SK-N-SH (cell line): ENCODE results near the gene EPB41L4A.

Experiments used
- MEF2A ChIP-seq: IDR thresholded peaks from 2 replicates; pipeline ENCODE4 v1.4.0; 2012; ENCODE audit warnings: low read depth, borderline replicate concordance
- POLR2AphosphoS5 ChIP-seq: IDR thresholded peaks from 2 replicates; pipeline ENCODE4 v1.6.1; 2012; ENCODE audit warnings: low read depth, low read length
- SMC3 ChIP-seq: IDR thresholded peaks from 2 replicates; pipeline ENCODE4 v1.6.1; 2012; ENCODE audit warnings: low read depth, low read length, improper control_type of control experiment
- USF2 ChIP-seq: fragments of 150-350 bp; IDR thresholded peaks from 2 replicates; pipeline ENCODE4 v1.6.1; 2017; ENCODE audit warnings: antibody characterized with exemption, low read length, low read depth, borderline replicate concordance
- TF ChIP-seq, protein P1 (sequence below): fragments of 200-600 bp; sonication (generic); IDR thresholded peaks from 2 replicates; pipeline ENCODE4 v1.6.1; 2017; ENCODE audit warnings: antibody characterized with exemption, mild to moderate bottlenecking, moderate library complexity
- TF ChIP-seq, protein P2 (sequence below): IDR thresholded peaks from 2 replicates; pipeline ENCODE4 v1.6.1; 2012; ENCODE audit warnings: mild to moderate bottlenecking, low read depth, low read length, moderate library complexity

DNA sequence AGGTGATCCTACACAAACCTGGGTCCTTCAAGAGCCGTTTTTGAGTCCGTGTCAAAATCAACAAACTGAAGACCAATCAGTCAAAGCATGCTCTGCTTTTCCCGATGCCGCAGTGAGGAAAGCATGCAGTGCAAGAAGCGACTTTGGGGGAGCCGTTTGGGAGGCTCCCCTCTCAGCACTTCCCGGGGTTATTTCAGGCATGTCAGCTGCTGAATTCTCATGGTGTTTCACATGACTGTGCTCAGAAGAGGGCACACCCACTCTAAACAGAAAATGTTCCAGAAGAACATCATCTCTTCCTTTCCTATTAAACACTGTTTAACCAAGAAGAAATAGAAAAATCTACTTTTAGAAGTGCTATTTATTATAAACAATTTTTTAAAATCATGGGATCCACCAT is 125.5 kb downstream of the EPB41L4A start:
- TF ChIP-seq, protein P1, sequence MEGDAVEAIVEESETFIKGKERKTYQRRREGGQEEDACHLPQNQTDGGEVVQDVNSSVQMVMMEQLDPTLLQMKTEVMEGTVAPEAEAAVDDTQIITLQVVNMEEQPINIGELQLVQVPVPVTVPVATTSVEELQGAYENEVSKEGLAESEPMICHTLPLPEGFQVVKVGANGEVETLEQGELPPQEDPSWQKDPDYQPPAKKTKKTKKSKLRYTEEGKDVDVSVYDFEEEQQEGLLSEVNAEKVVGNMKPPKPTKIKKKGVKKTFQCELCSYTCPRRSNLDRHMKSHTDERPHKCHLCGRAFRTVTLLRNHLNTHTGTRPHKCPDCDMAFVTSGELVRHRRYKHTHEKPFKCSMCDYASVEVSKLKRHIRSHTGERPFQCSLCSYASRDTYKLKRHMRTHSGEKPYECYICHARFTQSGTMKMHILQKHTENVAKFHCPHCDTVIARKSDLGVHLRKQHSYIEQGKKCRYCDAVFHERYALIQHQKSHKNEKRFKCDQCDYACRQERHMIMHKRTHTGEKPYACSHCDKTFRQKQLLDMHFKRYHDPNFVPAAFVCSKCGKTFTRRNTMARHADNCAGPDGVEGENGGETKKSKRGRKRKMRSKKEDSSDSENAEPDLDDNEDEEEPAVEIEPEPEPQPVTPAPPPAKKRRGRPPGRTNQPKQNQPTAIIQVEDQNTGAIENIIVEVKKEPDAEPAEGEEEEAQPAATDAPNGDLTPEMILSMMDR = no peak
- TF ChIP-seq POLR2AphosphoS5 (no peak), MEF2A (no peak), SMC3 (no peak), USF2 (no peak)
- TF ChIP-seq, protein P2, sequence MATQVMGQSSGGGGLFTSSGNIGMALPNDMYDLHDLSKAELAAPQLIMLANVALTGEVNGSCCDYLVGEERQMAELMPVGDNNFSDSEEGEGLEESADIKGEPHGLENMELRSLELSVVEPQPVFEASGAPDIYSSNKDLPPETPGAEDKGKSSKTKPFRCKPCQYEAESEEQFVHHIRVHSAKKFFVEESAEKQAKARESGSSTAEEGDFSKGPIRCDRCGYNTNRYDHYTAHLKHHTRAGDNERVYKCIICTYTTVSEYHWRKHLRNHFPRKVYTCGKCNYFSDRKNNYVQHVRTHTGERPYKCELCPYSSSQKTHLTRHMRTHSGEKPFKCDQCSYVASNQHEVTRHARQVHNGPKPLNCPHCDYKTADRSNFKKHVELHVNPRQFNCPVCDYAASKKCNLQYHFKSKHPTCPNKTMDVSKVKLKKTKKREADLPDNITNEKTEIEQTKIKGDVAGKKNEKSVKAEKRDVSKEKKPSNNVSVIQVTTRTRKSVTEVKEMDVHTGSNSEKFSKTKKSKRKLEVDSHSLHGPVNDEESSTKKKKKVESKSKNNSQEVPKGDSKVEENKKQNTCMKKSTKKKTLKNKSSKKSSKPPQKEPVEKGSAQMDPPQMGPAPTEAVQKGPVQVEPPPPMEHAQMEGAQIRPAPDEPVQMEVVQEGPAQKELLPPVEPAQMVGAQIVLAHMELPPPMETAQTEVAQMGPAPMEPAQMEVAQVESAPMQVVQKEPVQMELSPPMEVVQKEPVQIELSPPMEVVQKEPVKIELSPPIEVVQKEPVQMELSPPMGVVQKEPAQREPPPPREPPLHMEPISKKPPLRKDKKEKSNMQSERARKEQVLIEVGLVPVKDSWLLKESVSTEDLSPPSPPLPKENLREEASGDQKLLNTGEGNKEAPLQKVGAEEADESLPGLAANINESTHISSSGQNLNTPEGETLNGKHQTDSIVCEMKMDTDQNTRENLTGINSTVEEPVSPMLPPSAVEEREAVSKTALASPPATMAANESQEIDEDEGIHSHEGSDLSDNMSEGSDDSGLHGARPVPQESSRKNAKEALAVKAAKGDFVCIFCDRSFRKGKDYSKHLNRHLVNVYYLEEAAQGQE = no peak
